GM21515 (cell line): Measurements from ENCODE around the gene DNAH17.

Source experiments
- ATAC-seq: cut with Tn5 transposase; IDR thresholded peaks from one replicate; pipeline ENCODE4 v1.9.1; 2021; ENCODE audit not compliant: unreplicated experiment

DNAH17 gene

DNA sequence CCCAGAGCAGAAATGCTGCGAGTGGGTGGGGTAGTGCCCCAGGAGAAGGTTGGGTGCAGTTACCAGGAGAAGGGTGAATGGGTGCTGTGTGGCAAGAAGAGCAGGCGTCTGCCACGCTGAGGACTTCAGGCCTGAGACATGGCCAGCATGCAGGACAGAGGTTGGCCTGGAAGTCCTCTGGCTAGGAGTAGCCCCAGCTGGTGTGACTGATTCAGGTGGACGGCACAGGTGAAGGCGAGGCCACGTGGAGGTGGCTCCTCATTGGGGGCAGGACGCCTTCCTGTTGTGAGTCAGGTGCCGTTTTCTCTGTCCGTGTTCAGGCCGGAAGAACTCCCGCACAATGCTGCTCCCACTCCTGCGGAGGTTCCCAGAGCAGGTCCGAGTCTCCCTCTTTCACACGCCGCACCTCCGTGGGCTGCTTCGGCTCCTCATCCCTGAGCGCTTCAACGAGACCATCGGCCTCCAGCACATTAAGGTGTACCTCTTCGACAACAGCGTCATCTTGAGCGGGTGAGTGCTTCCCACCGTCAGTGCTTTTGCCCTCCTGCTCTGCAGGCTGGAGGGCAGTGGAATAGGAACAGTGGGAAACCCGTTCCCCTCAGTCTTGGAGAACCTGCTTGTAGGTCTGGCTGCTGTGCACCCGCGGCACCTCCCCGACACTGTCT, 178.0 kb downstream of the DNAH17 start:
- no peak for ATAC-seq

DNA sequence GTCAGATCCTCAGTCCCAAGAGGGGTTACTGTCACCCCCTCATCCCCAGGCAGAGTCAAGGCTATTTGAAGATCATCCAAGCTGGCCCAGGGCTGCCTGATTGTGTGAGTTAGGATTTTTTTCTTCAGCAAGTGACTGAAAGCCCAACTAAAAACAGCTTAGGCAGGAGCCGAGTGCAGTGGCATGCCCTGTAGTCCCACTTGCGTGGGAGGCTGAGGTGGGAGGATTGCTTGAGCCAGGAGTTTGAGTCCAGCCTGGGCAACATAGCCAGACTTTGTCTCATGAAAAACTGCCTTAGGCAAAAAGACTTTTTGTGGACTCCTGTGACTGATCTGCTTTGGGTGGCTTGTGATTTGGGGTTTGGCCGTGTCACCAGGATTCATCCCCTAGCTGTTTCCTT, 178.8 kb downstream of the DNAH17 start:
- ATAC-seq, result no peak

DNA sequence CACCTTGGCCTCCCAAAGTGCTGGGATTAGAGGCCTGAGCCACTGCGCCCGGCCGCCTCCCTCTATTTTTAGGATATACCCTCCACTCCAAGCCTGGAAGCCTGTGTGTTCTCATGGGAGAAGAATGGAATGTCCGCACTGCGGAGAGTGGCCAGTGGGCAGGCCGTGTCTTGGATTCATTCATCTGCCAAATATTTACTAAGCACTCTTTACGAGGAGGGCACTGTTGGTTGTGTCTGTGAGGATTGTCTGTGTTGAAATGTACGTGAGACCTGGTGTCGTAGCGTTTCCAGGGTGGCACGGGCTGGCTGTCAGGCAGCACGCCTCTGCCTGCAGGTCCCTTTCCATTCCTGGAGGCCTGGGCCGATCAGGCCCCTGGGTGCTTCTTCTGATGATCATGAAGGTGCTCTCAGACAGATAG, 179.5 kb downstream of the DNAH17 start:
- no peak for ATAC-seq

- ATAC-seq, result no peak
Observed at GRCh38 chr17:78396441-78397337, 180.5 kb downstream of the DNAH17 start.

DNA sequence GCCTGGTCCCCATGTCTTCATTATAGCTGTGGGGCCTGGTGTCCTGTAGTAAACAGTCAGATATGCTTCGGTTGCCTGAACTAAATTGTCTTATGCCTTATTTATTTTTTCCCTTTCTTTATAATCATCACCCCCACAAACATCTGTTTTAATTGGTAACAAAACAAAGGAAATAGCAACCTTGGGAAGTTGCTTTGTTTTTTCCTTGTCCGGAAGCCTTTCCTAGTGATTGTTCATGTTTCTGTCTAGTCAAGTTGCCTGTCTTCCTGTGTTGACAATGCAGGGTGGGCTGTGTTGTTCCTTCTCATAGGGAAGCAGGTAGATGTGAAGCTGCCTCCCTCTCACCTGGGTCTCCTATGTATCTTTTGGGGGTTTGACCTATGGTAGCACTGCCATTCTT, 182.0 kb downstream of the DNAH17 start:
- ATAC-seq, result no peak

GRCh38 chr17:78394209-78394608, 183.0 kb downstream of the DNAH17 start:
- ATAC-seq, result no peak

GRCh38 chr17:78393575-78393974, 183.6 kb downstream of the DNAH17 start:
- no peak for ATAC-seq

GRCh38 chr17:78392295-78392694, 184.9 kb downstream of the DNAH17 start:
- no peak for ATAC-seq

GRCh38 chr17:78391843-78392242, 185.4 kb downstream of the DNAH17 start:
- no peak for ATAC-seq

- ATAC-seq, result no peak
Observed at GRCh38 chr17:78391051-78391431, 186.2 kb downstream of the DNAH17 start.

GRCh38 chr17:78390241-78391050, 186.8 kb downstream of the DNAH17 start:
- no peak for ATAC-seq

GRCh38 chr17:78387977-78388941, 188.9 kb downstream of the DNAH17 start:
- no peak for ATAC-seq

DNA sequence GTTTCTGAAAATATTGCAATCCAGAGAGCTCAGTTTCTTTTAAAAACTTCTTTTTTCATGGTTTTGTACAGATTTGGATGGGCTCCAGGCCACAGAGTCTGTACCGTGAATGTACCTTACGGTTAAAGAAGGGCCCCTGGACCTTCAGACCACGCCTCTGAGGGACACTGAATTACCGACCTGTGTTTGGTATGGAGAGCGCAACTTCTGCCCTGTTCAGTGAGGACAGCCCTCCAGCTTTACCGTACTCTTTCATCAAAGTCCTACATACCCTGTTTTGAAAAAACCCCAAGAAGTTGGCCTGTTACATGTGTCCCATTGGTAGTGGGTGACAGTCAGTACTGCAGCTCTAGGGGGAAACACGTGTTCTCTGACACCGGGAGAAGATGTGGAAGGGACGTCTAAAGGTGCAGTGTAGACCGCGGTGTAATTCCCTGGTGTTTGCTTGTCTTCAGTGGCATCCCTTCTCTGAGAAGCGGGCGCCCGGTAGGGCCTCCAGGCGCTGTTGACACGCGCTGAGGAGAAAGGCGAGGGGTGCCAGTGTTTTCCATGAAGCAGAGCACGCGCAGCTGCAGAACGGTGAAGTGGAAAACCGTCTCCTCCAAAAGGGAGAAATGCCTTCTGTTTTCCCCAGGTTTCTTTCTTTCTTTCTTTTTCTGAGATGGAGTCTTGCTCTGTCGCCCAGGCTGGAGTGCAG, 192.6 kb downstream of the DNAH17 start:
- peak; percentile 17 for ATAC-seq

DNA sequence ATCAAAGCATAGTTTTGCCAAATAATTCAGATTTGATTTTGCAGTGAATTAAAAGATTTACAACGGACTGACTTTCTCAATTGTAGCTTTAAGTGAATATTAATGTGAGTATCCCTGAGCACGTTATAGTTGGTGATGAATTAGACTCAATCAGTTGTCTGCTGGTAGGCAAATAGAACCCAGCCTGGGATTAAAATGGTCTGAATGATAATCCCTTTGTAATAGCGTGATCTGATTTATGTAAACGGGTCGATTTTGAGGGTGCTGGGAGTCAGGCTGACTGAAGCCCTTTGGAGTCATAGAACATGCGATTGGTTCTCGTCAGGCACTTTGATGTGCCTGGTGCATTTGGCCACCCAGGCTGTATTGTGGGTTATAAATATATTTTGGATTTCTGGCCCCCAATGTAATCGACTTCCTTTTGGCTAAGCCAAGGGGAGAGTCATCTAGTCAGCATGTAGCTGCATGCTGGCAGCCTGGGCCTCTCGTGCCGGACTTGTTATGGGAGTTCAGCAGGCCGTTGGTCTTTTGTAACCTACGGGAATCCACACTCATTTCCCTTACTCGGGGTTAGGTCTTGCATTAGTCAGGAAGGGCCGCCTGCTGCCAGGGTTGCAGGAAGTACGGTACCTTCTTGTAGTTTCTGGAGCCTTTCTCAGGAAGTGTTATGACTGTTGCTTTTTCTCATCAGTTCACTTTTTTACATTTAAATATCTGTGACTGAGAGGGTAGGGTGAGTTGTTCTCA, 193.3 kb downstream of the DNAH17 start:
- peak; percentile 36 for ATAC-seq

- no peak for ATAC-seq
Observed at GRCh38 chr17:78381601-78382232, 195.5 kb downstream of the DNAH17 start.

GRCh38 chr17:78380370-78380769, 196.8 kb downstream of the DNAH17 start:
- ATAC-seq, result no peak

- no peak for ATAC-seq
Observed at GRCh38 chr17:78379131-78379491, 198.1 kb downstream of the DNAH17 start.

DNA sequence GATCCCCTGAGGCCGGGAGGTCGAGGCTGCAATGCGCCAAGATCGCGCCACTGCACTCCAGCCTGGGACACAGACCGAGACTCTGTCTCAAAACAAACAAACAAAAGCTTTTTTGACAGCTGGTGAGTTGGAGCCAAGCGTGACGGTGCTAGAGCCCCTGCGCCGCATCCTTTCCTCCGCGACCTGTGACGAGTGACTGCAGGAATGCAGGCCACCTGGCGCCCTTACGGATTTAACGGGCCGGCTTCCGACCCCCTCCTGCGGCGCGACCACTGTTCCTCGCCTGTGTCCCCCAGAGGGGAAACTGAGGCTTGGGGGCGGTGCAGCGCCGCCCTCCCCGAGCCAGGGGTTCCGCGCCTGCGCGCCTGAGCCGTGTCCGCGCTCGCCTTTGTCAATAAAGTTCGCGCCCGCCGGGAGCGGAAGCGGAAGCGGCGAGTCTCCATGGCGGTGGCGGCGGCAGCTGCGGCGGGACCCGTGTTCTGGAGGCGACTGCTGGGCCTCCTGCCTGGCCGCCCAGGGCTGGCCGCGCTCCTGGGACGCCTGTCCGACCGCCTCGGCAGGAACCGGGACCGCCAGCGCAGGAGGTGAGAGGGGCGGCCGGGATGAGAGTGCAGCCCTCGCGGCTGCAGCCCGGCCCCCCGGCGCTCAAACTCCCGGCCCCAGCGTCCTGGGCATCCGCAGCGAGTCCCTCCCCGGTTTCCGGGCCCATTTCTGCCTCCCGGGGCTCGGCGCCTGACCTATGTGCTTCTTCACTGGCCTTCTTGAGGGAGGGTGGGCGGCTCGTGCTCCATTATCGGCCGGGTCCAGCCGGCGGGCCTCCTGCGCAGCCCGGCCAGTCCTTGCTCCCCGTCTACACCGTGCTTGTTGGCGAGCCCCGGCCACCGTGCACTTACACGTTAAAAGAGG, 198.7 kb downstream of the DNAH17 start, which contains the start of gene PGS1:
Gene PGS1, plus strand, starts transcription at position 425 of the 906 bp plus-strand sequence. Its CDS starts 17 bp downstream, at position 442.
- ATAC-seq, result peak; percentile 46
